ENCODE data around the gene PITX1.
"Not testable (repeated sequence)": the region's sequence is repeated elsewhere in the genome, so short reads cannot be mapped to it uniquely, and the experiment has no call there.

The PITX1 gene

GRCh38 chr5:134993161-134993560 is 40.9 kb downstream of the PITX1 start:
- FAIRE-seq (no peak), DNase-seq (ENCODE audit: insufficient read length, low spot score) (no peak)
- no peak for TF ChIP-seq POLR2A (IDR thresholded peaks at IDR 0.05; ENCODE audit: low read depth, low read length)
- no peak for TF ChIP-seq SPI1 (IDR thresholded peaks at IDR 0.05; ENCODE audit: low read depth, low read length)
- TF ChIP-seq POU2F2 (IDR thresholded peaks at IDR 0.05; ENCODE audit: low read depth, low read length), result no peak

- DNase-seq (ENCODE audit: insufficient read length, low spot score), result no peak
- TF ChIP-seq POU2F2 (IDR thresholded peaks at IDR 0.05; ENCODE audit: low read depth, low read length) (no peak), SPI1 (IDR thresholded peaks at IDR 0.05; ENCODE audit: low read depth, low read length) (no peak), TAF1 (IDR thresholded peaks at IDR 0.05; ENCODE audit: low read depth, low read length) (no peak)
- no peak for FAIRE-seq
Measured at GRCh38 chr5:134992148-134992547, 41.9 kb downstream of the PITX1 start.

GRCh38 chr5:134990183-134990582 is 43.8 kb downstream of the PITX1 start:
- not testable (repeated sequence) for DNase-seq (ENCODE audit: insufficient read length, low spot score); FAIRE-seq

GRCh38 chr5:134989266-134989830 is 44.7 kb downstream of the PITX1 start:
- DNase-seq (ENCODE audit: insufficient read length, low spot score), result no peak
- FAIRE-seq, result no peak
- TF ChIP-seq POU2F2 (IDR thresholded peaks at IDR 0.05; ENCODE audit: low read depth, low read length) (no peak), PAX5 (IDR thresholded peaks at IDR 0.05; ENCODE audit: insufficient read depth, low read length, severe bottlenecking) (no peak), SPI1 (IDR thresholded peaks at IDR 0.05; ENCODE audit: low read depth, low read length) (no peak), POLR2A (IDR thresholded peaks at IDR 0.05; ENCODE audit: low read depth, low read length) (no peak), POLR2AphosphoS5 (IDR thresholded peaks at IDR 0.05; ENCODE audit: low read depth, low read length) (no peak), TAF1 (IDR thresholded peaks at IDR 0.05; ENCODE audit: low read depth, low read length) (no peak)

- no peak for DNase-seq (ENCODE audit: insufficient read length, low spot score)
- TF ChIP-seq POLR2AphosphoS5 (IDR thresholded peaks at IDR 0.05; ENCODE audit: low read depth, low read length) (no peak), SPI1 (IDR thresholded peaks at IDR 0.05; ENCODE audit: low read depth, low read length) (no peak), POLR2A (IDR thresholded peaks at IDR 0.05; ENCODE audit: low read depth, low read length) (no peak), POU2F2 (IDR thresholded peaks at IDR 0.05; ENCODE audit: low read depth, low read length) (no peak), PAX5 (IDR thresholded peaks at IDR 0.05; ENCODE audit: insufficient read depth, low read length, severe bottlenecking) (no peak), TAF1 (IDR thresholded peaks at IDR 0.05; ENCODE audit: low read depth, low read length) (no peak)
- FAIRE-seq, result no peak
Measured at GRCh38 chr5:134982230-134982629, 51.8 kb downstream of the PITX1 start.

GRCh38 chr5:134979416-134979815 is 54.6 kb downstream of the PITX1 start:
- FAIRE-seq (no peak), DNase-seq (ENCODE audit: insufficient read length, low spot score) (no peak)
- no peak for TF ChIP-seq POLR2A (IDR thresholded peaks at IDR 0.05; ENCODE audit: low read depth, low read length)
- TF ChIP-seq POLR2AphosphoS5 (IDR thresholded peaks at IDR 0.05; ENCODE audit: low read depth, low read length), result no peak
- no peak for TF ChIP-seq POU2F2 (IDR thresholded peaks at IDR 0.05; ENCODE audit: low read depth, low read length)
- TF ChIP-seq PAX5 (IDR thresholded peaks at IDR 0.05; ENCODE audit: insufficient read depth, low read length, severe bottlenecking), result no peak
- no peak for TF ChIP-seq SPI1 (IDR thresholded peaks at IDR 0.05; ENCODE audit: low read depth, low read length)
- no peak for TF ChIP-seq TAF1 (IDR thresholded peaks at IDR 0.05; ENCODE audit: low read depth, low read length)

All from GM12891 (cell line).